DMS 273 (cell line): ENCODE data around the gene C1orf21.

Experiments
- DNase-seq: peaks from one replicate; lab custom pipeline; 2025; ENCODE audit not compliant: unreplicated experiment; lab: John Stamatoyannopoulos, UW

C1orf21 gene

GRCh38 chr1:184624051-184624450 is 237.2 kb downstream of the C1orf21 start:
- DNase-seq = no peak

DNA sequence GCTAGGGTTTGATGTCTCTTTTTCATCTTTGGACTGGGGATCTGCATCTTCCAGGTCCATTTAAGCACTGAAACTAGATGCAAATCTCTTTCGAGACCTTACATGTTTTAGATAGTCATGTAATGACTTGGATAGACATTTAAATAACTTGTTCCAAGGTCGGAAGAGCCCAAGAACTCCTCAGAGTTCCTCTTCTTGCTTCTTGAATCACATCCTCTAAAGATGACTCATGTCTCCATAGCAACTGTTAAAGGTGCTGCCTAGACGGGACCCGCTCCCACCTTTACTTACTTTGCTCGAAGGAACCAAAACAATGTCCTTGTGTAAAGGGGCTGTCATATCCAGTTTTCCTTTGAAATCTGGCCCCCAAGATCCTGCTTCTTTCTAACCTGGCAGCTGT is 237.8 kb downstream of the C1orf21 start:
- no peak for DNase-seq

- no peak for DNase-seq
Observed at GRCh38 chr1:184625271-184625670, 238.4 kb downstream of the C1orf21 start.

DNA sequence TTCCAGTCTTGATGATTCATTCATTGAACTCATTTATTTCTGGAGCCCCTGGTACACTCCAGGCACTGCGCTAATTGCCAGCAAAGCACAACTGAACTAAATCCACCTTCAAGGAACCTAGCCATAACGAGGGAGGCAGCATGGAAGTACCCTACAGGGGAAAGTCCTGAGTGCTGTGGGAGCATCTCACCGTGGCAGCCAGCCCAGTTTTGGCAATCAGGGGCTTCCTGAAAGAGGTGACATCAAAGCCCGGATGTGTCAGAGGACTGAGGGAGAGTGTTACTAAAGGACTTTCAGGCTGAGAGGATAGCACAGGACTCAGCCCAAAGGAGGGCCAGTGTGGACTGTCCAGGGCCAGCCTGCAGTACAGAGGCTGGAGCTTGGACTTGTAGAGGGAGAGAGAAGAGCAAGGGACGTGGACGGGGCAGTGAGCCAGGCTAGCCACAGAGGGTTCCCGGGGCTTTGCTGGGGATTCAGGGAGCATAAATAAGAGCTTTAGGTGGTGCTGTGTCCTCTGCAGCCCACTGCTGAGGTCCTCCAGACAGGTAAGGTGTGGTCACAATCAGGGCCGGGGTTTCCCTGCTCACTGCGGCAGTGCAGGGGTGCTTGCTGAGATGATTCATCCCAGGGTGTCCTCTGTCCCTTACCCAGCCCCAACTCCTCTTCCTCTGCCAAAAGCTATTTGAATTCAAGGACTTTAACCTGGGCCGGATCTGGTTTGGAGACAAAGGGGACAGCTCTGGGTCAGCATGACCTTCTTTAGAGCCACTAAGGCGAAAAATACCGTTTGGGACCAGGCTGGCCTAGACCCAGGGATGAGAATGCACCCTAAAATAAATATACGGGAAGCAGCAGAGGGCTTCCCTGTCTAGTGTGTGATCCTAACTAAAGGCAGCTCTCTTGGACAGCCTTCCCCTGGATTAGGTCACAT is 239.5 kb downstream of the C1orf21 start:
- no peak for DNase-seq

GRCh38 chr1:184627007-184627341 is 240.1 kb downstream of the C1orf21 start:
- DNase-seq = no peak

DNA sequence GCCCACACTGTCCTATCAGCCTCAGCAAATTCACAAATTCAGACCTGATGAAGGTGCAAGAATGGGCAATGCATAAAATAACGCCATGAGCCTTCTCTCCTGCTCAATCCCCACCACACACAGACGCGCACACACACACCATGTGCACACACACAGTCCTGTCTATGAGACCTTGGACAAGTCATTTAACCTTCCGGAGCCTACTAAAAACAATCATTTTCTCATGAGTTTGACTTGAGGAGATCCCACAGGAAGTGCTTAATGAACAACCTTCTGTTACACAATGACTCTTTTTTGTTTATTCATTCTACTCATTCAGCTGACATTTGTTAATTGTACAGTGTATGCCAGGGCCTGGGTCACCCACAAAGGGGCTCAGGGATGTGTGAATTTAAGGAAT is 242.4 kb downstream of the C1orf21 start:
- no peak for DNase-seq

DNA sequence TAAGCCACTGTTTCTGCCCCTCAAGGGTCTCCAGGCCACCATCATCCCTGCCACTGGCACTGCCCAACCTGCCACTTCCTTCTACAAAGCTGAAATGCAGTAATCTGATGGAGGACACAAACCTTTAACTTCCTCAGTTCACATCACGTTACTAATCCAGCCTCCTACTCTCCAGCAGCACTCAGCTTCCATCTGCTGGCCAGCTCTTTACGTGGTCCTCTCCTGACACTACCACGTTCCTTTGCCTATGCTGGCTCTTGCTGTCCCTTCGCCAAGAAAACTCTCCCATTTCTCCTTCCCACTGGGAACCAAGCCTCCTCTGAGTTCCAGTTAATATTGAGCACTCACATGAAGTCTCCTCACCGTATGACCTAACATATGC is 243.8 kb downstream of the C1orf21 start:
- DNase-seq = no peak

DNA sequence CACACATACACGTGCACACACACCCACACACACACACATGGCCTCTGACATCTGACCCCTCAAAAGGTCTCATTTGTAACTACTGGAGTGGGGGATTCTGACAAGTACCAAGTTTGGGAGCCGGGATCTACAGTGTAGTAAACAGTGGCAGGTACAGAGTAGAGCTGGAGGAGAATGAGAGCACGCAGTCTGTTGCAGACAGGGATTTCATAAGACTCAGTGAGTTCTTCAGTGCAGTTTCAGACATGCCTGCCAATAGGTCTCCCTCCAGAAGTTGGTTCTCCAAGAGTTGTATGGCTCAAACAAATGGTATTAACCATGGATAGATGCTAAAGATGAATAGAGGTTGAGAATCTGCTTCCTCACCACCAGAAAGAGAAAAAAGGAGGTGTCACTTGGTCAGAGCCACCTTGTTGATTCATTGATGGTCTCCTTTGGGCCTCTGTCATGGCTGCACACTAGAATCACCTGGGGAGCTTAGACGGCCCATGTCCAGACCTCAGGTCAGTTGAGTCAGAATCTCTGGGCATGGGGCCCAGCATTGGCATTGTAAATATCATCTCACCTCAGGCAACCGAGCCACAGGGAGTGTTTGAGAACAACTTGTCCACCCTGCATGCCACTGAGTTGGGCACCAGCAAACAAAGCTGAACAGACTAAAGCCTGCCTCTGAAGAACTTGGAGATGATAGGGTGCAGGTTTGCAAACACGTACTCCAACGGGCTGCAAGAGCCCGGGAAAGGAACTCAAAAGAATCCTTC is 245.8 kb downstream of the C1orf21 start:
- DNase-seq = no peak

- DNase-seq = no peak
Observed at GRCh38 chr1:184633785-184634184, 247.0 kb downstream of the C1orf21 start.

DNA sequence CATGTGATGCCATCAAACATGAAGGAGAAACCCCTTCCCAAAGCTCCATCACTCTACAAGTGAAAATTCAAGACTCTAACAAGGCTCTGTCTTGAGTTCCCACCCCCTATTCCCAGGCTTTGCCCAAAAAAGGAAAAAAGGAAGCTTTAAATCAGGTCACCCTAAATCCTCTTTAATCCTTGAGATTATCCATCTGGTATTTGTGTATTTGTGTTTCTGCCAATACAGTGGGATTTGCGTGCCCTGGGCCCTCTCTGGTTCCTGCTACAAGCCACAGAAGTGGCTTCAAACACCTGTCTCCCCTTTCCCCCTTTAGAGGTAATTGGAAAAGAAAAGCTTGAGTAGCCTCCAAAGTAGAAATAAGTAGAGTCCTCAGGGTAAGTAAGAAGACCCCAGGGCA is 247.5 kb downstream of the C1orf21 start:
- no peak for DNase-seq

GRCh38 chr1:184635347-184635979 is 248.6 kb downstream of the C1orf21 start:
- no peak for DNase-seq

DNA sequence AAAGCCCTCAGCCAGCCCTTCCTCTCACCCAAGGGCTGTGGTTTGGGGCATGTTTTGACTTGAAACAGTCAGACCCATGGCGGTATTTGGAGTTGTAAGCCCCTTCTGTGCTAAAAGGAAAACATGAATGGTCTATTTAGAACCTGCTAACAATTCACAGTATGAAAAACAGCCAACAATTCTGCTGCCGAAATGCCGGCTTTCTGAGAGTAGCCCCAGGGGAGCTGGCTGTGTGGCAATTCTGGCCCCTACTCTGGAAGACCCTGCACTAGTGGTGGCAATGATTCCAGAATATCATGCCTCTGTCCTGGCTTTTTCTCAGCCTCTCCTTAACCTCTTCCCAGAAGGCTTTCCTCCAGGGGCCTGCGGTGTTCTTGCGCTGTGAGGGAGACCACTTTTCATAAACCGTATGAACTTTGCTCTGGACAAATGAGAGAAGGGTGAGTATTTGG is 249.2 kb downstream of the C1orf21 start:
- DNase-seq = no peak

DNA sequence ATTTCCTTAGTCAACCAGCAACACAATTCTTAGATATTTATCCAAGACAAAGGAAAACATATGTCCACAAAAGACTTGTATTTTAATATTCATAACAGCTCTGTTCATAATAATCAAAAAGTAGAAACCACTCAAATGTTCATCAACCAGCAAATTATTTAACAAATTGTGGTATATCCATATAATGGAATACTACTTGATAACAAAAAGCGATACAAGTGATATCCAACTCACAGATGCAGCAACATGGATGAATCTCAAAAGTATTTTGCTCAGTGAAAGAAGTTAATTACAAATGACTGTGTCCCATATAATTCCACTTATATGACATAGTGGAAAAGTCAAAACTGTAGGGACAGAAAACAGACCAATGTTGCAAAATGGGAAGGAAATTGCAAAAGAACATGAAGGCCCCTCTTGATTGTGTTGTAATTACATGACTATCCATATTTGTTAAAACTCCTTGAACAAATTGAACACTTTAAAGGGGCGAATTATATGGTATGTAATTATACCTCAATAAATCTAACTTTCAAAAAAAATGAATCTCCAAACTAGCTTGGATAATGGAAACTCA is 250.9 kb downstream of the C1orf21 start:
- DNase-seq = no peak

DNA sequence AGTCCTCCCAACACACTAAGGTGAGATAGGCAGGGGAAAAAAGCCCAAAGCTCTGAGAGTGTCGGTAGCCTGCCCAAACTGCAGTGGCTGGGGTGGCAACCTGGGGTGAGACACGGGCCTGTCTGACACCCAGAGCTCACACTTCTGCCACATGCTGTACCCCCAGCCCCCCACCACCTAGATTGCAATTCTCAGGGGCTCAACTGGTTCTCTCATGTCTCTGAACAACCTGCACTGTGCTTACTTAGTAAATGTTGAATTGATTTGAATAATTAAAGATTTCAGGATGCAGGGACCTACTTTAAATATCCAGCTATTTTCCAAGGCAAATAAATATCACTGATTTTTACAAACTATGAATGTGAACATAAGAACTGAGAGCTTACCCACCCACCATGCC is 252.4 kb downstream of the C1orf21 start:
- no peak for DNase-seq

- DNase-seq = no peak
Observed at GRCh38 chr1:184640505-184640904, 253.7 kb downstream of the C1orf21 start.

DNA sequence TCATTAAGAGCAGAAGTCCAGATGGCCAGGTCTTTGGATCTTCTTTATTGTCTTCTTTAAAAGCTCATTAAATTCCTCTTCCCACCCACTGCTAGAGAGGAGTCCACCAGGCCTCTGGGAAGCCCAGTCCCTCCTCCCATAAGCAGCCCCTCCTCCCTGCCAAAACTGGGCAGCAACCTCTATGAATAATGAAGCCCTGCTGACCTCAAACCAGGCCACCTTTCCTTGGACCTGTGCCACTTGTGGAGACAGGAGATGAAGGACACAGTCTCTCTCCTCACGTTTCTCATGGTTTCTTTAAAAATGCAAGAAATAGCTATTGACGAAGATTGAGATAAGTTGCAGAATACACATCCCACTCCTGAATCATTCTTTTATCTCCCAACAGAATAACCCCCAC is 255.1 kb downstream of the C1orf21 start:
- DNase-seq = no peak

- no peak for DNase-seq
Observed at GRCh38 chr1:184643661-184644060, 256.8 kb downstream of the C1orf21 start.

DNA sequence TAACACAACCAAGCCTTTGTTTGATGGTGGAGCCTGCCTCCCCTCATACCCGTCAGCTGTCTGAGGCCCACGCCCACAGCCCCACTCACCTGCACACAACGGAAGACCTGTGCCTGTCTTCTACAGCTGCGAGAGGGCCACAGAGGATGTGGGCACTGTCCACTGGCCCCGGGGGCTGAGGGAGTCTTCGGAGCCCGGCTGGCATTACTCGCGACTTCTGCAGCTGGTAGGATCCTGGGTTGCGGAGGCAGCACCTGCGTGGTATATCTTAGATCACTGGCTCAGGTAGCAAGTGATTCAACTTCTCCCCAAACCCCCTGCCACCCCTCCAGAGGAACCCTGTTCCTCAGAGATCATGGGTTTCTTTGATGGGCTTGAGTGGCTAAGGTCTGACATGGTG is 257.9 kb downstream of the C1orf21 start:
- no peak for DNase-seq

DNA sequence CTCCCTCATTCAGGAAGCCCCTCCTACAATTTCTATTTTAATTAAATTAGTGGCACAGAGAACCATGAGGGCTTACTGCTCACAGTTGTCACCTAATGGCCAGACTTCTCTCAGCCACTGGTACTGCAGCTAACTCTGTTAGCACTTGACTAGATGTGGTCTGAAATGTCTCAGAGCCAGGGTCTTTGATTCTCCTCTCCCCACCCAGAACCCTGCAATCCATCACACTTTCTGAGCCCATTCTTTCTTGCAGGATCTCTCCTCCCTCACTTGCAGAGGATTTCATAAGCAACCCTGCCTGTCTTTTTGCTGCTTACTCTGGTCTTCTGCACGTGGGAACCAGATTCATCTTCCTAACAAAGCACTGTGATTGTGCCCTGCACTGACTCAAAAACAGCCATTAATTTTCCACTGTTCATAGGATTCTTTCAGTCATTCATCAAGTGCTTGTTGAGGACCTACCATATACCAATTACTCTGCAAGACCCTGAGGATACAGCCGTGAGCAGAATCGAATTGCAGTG is 259.4 kb downstream of the C1orf21 start:
- DNase-seq = no peak

- no peak for DNase-seq
Observed at GRCh38 chr1:184646824-184647223, 260.0 kb downstream of the C1orf21 start.

- no peak for DNase-seq
Observed at GRCh38 chr1:184647471-184647870, 260.6 kb downstream of the C1orf21 start.
